Fibroblast of pulmonary artery (primary cell): ENCODE data around the gene SPG21.

Experiments used
- DNase-seq: peaks from one replicate; pipeline ENCODE4 v3.0.0-alpha.2; 2010; ENCODE audit warnings: low read depth
- H3K4me3 ChIP-seq: replicated peaks from 2 replicates; pipeline ENCODE4 v1.5.1; 2011; ENCODE audit warnings: low read depth, mild to moderate bottlenecking, control low read depth, low read length, moderate library complexity
- TF ChIP-seq, protein P1 (sequence below): IDR thresholded peaks from 2 replicates; pipeline ENCODE4 v1.5.1; 2011; ENCODE audit warnings: mild to moderate bottlenecking, control low read depth, low read length, inconsistent platforms; ENCODE audit errors: missing control alignments

The SPG21 gene

DNA sequence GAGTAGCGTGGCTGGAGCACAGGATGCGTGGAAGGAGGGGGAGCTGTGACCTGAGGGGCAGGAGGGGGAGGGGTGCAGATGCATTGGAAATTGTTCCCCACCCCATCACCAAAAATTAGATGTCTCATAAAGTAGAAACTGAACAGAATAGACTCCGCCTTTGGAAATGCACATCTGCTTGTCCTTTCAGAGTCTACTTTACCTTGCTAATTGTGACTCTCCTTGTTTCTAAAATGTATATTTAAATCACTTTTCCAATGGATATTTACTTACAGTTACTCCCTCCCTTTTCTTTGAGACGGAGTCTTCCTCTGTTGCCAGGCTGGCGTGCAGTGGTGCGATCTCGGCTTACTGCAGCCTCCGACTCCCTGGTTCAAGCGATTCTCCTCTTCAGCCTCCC lies 30.6 kb downstream of the SPG21 start:
- no peak for DNase-seq
- TF ChIP-seq, protein P1, sequence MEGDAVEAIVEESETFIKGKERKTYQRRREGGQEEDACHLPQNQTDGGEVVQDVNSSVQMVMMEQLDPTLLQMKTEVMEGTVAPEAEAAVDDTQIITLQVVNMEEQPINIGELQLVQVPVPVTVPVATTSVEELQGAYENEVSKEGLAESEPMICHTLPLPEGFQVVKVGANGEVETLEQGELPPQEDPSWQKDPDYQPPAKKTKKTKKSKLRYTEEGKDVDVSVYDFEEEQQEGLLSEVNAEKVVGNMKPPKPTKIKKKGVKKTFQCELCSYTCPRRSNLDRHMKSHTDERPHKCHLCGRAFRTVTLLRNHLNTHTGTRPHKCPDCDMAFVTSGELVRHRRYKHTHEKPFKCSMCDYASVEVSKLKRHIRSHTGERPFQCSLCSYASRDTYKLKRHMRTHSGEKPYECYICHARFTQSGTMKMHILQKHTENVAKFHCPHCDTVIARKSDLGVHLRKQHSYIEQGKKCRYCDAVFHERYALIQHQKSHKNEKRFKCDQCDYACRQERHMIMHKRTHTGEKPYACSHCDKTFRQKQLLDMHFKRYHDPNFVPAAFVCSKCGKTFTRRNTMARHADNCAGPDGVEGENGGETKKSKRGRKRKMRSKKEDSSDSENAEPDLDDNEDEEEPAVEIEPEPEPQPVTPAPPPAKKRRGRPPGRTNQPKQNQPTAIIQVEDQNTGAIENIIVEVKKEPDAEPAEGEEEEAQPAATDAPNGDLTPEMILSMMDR, result no peak
- H3K4me3 ChIP-seq, result no peak overlapping the region

DNA sequence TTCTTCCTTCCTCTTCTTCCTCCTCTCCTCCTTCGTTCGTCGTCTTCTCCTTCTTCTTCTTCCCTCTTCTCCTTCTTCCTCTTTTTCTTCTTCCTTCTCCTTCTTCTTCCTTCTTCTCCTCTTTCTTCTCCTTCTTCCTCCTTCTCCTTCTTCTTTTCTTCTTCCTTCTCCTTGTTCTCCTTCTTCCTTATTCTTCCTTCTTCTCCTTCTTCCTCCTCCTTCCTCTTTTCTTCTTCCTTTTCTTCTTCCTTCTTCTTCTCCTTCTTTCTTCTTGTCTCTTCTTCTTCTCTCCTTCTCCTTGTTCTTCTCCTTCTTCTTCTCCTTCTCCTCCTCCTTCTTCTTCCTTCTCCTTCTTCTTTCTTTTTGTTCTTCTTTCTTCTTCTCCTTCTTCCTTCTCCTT lies 35.3 kb downstream of the SPG21 start:
- DNase-seq, result no peak
- no peak overlapping the region for H3K4me3 ChIP-seq
- TF ChIP-seq, protein P1, result no peak

DNA sequence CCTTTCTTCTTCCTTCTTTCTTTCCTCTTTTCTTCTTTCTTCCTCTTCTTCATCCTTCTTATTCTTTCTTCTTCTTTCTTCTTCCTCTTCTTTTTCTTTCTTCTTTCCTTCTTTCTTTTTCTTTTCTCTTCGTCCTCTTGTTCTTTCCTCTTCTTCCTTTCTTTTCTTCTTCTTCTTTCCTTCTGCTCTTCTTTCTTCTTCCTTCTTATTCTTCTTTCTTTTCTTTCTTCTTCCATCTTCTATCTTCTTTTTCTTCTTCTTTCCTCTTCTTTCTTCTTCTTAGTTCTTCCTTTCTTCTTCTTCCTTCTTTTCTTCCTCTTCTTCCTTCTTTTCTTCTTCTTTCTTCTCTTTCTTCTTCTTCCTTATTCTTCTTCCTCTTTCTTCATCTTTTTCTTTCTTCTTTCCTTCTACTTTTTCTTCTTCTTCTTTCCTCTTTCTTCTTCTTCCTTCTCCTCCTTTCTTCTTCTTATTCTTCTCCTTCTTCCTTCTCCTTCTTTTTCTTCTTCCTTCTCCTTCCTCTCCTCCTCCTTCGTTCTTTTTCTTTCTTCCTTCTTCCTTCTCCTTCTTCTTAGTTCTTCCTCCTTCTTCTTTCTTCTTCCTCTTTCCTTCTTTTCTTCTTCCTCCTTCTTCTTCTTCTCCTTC lies 37.8 kb downstream of the SPG21 start:
- TF ChIP-seq, protein P1, result no peak
- DNase-seq, result no peak
- no peak overlapping the region for H3K4me3 ChIP-seq

DNA sequence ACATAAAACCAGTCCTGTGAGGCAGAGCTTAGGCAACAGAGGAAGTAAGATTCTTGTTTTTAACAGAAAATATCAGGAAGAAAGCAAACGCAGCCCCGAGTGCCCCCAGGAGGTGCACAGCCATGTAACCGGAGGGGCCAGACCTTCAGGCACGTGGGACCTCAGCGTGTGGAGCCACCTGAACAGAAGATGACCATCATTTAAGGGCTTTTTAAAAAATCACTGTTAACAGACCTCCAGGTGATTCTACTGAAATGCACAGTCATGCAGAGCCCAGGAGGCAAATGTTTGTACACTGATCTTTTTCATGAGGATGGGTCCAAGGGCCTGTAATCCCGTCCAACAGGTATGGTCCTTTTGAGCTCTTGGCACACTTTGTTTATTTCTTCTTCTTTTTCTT lies 38.8 kb downstream of the SPG21 start:
- TF ChIP-seq, protein P1, result no peak
- H3K4me3 ChIP-seq, result no peak overlapping the region
- no peak for DNase-seq

DNA sequence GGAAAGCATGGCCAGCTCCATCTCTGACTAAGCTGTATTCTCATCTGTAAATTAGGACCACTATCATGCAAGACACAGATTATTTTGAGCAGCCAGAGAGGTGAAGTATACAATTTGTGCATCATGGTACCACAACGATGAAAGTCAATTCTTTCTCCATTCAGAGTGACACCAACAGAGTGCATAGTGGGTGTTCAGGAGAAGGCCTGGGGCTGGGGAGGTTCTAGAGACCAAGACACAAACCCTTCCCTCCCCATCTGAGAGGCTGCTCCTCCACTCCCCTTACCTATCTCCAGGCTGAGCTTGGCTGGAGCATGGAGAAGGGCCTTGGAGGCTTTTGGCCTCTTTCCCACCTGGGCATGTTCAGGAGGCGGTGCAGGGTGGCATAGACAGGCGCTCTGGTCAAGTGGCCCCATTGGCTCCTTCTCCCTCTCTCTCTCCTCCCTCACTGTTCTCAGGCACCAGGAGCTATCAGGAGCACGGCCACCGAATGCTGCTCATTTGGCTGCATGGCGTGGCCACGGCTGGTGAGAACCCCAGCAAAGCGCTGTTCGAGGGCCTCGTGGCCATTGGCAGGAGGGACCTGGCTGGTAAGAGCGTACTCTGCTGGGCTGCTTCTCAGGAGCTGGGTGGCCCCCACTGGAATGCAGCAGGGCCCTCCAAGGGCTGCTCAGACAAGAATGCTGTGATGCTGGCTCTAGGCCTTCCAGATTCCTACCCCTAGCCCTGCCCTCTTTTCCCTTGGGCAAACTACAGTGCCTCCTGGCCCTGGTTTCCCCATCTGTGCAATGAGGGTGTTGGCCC lies 40.1 kb downstream of the SPG21 start:
- TF ChIP-seq, protein P1, result no peak
- H3K4me3 ChIP-seq, result no peak overlapping the region
- no peak for DNase-seq

DNA sequence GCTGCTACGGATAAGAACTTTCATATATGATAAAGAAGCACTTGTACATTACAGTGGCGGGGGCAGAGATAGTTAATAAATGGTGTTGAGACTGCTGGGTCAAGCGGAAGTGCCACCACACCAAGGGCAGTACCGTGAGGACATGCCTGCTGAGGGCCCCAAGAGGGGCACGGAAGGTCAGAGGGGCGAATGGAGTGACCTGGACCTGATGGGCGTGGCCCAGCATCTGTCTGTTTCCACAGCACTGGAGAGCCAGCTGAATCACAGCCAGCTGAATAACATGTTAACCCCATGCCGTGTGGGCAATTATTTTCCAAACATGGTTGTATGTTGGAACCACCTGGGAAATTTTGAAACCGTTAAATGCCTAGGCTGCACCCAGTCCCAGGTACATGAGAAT lies 40.8 kb downstream of the SPG21 start:
- no peak for DNase-seq
- no peak overlapping the region for H3K4me3 ChIP-seq

More for the DNA sequence above, 40.8 kb downstream of the SPG21 start:
- TF ChIP-seq, protein P1, result no peak
